Hypothalamus (tissue), 51 donors: Measurements from ENCODE around the gene OSBP2.
A peak's percentile ranks its signal among the peaks of the same experiment; 100 is the strongest.

Experiments used
- DNase-seq, 51 donors: peaks; one replicate each; lab custom pipeline; 2025; lab: John Stamatoyannopoulos, UW

OSBP2 gene

DNA sequence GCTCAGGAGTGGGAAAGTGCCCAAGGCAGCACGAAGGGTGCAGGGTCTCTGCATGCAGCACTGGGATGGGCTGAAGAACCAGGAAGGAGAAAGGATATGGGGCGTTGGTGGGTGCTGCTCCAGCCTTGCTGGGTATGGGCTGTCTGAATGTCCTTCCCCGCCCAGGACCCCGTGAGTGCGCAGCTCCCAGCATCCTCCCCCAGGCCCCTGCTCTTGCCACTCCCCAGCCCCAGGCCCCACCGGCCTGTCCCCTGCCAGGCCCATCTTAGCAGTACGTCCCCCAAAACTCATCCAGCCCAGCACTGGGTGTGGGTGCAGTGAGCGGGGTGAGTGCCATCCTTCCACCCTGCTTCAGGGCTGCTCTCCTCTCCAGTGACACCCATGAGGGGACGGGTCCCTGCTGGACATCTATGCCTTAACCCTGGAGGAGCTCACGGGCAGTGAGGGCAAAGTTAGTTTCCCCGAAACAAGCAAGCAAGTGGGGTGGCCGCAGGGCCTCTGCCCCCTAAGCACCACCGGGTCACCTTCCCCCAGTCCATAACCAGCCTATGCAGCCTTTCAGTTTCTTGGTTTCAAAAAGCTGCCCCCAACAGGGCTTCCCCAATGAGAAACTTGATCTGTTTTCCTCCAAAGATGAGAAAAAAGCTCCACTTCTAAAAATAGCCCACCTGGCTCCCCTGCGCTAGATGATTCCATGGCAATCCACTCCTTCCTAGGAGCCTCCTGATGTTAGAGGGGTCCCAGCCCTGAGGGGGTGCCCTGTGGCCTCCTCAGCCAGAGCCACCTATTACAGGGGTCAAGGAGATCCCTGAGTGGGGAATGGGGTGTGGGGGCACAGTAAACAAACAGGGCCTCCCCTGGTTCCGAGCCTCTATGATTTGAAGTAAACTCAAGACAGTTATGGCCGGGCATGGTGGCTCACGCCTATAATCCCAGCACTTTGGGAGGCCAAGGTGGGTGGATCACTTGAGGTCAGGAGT, 170.1 kb downstream of the OSBP2 start:
- no peak for DNase-seq

DNA sequence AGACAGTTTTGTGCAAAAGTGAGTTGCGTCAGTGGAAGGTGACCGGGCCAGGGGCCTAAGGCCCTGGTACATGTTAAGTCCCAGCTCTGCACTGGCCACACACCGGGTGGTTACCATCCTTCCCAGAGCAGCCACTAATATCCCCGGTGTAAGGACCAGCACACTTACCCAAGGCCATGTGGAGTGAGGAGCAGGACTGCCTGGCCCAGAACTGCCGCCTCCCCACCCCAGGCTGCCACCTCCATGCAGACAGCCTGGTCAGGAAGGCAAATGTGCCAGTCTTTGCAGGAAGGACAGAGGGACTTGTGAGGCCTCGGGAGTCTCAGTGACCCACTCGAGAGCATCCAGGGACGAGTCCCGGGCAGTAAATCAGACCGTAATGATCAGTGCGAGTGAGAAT, 171.0 kb downstream of the OSBP2 start:
- DNase-seq, result no peak

DNA sequence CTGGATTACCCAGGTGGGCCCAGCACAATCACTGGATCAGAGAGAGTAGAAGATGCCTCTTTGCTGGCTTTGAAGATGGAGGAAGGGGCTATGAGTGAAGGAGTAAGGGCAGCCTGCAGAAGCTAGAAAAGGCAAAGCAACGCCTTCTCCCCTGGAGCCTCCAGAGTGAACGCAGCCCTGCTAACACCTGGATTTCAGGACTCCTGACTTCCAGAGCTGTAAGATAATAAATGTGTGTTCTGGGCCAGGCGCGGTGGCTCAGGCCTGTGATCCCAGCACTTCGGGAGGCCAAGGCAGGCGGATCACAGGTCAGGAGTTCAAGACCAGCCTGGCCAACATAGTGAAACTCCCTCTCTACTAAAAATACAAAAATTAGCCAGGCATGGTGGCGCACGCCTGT, 171.5 kb downstream of the OSBP2 start:
- DNase-seq, result no peak

DNA sequence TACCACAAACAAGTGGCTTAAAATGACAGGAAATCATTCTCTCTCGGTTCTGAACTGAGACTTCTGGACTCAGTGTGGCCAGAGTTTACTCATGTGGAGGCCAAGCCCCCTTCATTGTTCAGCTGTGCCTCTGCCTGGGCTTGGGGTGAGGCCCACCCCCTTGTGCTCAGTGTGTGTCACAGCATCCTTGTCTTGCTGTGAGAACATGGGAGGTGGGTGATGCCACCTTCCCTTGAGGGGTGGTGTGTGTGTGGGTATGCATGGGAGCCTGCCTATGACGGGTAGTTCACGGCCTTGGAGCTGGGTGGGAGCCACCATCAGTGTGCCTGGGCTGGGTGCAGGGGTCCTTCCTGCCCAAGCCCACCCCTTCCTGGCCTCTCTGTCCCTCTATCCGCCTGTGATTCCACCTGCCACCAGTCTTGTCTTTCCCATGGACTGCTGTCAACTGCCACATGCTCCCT, 172.2 kb downstream of the OSBP2 start:
- DNase-seq, result no peak

DNA sequence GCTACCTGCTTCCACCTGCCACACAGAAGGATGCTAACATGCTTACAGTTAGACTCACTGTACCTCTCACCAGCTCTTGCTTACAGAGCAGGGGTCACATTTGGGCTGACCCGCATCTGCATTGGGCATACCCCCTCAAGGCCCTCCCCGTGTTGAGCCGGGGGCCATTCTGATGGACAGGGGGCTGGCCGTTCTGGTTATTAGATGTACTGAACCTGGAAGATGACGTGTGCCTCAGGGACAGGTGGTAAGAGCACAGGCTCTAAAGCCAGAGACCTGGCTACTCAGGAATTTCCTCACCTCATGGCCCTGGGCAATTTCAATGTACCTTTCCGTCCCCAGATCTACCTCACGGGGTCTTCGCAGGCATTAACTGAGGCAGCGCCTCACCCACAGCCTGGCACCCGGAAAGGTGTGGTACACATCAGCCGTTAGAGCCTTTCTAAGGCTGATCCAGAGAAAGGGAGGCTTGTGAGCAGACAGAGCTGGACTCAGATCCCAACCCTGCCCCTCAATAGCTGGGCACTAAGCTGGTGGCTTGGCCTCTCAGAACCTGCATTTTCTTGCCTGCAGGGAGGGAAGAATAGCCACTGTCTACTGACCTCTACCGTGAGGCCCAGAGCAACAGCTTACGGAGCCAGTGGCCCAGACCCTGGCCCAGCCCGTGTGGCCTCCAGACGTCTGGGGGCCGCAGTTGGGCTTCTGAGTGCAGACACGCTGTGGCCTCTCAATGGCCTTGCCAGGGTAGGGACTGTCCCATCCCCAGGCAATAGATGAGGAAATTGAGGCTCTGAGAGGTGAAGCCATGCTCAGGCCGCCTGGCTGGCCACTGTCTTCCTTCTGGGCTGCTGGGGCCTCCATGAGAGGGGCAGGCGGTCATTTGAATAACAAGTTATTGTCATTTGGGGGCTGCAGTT, 173.3 kb downstream of the OSBP2 start:
- DNase-seq, result no peak

DNA sequence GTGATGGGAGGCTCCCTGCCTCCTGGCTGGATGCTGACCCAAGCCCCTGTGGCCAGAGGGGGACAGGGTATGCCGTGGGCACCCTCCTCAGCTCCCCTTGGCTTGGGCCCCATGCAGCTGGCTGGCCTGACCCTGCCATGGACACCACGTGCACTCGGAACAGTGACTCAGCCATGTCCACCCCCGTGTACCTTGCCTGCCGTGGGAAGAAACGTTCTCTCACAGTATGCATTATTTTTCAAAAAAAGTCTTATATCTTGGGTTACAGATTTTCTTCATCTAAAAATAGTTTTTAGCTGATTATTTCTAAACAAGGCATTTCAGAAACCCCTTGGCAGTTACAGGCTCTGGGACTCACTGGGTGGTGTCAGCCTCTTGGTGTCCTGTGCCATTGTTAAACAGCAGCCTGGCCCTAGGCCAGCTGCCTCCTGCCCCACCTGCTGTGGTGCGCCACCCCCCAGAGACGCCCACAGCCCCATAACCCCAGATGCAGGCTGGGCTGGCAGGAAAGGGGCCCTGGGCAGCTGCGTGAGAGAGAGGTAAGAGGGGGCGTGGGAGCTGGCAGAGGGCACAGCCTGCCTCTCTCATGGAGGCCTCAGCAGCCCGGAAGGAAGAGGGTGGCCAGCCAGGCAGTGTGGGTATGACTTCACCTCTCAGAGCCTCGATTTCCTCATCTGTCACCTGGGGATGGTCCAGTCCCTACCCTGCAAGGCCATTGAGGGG, 174.2 kb downstream of the OSBP2 start:
- peak in 9 of 51 donors; percentile 12 to 54 (median 28) for DNase-seq

DNA sequence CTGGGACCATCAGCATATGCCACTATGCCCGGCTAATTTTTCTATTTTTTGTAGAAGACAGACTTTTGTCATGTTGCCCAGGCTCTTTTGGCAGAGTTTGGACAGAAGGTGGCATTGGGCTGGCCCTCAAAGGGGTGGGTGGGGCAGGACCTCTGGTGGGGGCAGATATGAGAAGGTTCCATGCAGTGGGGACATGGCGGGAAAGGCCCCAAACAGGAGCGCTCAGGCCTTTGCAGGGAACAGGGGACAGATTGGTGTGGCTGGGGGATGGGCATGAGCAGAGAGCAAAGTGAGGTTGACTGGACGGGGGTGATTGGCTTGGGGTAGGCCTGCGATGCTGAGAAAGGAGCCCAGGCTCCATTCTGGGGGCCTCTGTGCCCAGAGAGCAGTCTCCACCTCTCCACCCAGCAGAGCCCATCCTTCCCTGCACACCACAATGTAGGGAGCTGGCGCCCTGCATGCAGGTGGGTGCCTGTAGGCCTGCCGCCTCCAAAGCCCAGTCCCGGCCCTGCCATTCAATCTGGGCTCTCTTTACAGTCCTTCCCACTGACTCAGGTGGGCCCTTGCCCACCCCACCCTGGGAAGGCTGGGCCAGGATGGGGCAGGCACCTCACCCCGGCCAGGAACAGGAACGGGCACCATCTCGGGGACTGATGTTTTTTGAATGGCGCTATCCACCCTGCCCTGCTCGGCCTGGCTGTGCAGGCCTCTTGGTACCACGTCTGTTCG, 175.2 kb downstream of the OSBP2 start:
- no peak for DNase-seq

DNA sequence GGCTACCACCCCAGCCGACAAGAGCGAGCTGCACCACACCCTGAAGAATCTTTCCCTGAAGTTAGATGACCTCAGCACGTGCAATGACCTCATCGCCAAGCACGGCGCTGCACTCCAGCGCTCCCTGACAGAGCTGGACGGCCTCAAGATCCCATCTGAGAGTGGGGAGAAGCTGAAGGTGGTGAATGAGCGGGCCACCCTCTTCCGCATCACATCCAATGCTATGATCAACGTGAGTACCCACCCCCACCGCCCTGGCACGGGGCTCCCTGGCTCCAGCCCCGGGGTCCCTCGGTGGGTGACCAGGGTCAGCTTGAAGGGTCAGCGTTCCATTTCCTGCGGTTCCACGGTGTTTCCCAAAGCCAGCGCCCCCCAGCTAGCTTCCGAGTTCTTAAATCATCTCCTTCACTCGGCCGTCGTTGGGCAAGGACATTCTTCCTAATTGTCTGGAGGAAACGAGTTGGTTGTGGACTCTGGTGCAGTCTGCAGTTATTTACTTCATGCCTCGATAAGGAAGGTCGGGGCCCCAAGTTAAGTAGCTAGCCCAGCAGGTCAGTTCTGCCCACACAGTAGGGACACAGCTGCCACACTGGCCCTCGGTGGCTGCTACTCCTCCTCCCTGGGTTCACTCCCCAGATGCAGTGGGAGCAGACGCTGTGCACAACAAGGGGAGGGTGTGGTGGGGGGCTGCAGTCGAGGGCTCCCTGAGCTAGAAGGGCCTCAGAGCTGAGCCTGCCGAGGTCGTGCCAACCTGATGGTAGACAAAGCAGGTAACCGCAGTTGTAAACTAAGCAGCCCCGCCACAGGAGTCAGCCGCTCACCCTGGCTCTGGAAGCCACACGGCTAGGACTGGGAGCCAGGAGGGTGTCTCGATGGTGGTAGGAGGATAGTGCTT, 176.0 kb downstream of the OSBP2 start:
- no peak for DNase-seq

DNA sequence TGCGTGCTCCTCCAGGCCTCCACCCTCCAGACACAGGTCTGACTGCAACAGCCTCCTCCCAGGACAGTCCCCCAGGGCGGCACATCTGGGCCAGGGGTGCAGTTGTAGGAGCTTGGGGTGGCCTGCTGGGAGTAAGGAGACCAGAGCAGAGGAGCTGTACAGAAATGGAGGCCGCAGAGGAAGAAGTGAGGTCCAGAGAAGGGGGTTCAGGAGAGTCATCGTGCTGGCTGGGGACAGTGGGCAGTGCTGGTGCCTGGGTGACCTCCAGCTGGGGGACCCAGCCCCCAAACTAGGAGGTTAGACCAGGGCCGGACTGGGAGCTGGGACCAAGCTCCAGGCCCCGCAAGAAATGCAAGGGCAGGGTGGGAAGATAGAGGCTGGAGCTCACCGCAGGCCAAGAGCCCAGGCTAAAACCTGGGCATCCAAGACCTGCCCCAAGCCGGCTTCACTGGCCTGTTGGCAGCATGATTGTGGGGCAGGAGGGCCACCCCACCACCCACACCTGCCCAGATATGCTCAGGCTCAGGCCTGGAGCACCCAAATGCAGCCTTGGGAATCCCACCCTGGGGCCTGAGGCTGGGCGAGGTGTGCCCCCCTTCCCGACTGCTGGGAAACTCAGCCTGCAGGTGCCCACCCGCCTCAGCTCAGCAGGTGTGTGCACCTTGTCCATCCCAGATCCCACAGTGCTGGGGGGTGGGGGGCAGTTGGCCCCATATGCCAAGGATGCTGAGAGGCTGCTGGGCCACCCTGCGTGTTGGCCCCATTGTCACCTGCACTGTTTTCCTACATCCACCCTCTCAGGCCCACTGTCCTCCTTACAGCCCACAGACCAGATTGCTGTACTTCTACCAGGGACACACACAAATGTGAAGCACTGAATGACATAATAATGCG, 177.0 kb downstream of the OSBP2 start:
- no peak for DNase-seq

DNA sequence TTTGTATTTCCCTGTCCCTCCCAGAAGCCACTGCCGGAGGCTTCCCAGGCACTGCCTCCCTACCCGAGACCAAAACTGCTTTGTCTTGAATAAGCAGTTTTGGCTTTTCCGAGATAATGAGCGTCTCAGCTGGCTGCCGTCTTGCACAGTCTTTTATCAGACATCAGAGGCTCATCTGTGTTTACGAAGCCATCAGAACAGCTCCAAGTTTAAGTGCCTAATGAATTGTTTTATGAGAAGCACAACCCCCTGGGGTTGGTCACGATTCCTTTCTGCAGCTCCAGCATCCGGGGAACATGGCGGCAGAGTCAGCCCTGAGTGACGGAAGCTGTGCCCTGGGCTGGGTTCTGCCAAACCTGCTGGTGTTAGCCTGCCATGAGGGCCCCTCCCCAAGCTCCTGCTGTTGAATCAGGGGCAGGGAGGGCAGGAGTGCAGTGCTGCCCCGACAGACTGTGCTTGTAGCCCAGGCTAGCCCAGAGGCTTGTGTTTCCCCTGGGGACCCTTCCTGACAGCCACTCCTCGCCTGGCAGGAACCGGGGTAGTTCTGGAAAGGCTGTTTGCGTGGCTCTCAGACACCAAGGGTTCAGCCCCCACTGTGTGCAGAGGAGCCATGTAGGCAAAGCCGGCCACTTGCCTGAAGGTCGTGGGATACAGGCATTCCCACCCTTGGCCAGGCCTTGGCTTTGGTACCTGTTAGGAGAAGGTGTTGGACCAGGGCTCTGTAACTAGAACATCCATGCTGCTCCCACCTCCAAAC, 177.8 kb downstream of the OSBP2 start:
- peak in 8 of 51 donors; percentile 13 to 59 (median 19) for DNase-seq

DNA sequence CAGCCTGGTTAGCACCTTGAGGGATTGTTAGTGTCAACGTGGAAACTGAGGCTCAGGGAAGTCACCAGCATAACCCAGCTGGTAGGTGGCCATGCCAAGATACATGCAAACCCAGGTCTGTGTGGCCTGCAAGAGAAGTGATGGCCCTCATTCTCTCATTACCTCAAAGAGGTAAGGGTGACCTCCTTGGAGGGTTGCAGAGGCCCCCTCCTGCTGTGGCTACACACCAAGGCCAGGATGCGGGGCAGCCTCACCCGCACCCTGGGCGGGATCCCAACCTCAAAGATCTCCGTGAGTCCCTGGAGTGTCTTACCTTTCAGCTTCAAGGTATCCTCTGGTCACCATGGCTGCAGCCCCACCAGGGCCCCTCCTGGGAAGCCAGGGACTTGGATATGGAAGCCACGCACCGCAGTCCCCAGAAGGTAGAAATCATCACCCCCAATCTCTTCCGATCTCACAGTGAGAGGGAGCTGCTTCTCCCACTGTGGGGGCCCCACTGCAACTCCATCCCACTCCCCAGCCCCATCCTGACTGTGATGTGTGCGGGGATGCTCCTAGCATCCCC, 178.5 kb downstream of the OSBP2 start:
- no peak for DNase-seq

DNA sequence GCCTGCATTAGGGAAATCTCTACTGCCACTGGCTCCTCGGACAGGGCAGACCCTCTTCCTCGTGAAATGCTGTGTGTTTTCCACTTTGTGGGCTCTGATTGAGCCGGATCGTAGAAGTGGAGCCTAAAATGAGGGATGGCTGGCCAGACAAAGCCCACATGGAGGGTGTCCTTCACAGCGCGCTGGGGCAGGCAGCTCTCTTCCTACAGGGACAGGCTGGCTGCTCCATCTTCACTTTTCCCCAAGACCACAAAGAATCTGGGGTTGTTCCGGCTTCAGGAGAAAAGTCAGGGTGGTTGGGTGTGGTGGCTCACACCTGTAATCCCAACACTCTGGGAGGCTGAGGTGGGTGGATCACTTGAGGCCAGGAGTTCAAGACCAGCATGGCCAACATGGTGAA, 179.0 kb downstream of the OSBP2 start:
- no peak for DNase-seq

DNA sequence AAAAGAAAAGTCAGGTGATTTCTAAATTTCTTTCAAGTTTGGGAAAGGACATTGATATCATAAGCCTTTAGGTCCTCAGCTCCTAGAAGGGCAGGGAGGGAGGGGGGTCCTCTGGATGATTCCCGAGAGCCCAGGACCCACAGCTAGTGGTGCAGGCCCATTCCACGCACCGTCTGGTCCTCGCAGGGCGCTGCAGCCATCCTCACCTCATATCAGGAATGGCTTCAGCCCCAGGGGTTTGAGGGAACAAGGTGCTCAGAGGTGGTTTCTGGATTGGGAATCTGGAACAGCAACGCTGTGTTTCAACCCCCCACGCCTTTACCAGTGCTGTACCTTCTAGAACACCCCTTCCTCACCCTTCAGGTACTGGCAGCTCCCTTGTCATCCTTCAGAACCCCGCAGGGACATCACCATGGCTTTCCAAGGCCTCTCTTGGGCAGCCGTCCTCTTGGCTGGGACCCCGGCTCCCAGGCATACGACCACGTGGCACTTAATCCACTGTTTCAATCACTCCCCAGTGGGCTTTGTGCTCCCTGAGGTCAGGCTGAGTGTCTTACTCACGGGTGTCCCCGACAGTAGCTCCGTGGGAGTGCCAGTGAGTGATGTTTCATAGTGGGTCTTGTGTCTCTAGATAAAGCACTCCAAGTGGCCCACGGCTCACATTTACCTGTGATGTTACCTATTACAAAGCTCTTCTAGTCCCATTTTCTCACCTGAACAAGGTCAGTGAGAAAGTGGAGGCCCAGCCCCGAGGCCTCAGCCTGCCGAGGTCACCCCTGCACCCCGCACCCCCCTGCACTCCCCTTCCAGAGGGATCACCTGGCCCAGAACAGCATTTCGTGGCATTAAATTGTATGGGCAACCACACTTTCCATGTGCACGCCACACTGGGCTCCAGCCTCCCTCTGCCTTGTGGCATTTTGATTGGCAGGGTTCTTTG, 180.0 kb downstream of the OSBP2 start:
- peak in 1 of 51 donors; percentile 15 for DNase-seq

DNA sequence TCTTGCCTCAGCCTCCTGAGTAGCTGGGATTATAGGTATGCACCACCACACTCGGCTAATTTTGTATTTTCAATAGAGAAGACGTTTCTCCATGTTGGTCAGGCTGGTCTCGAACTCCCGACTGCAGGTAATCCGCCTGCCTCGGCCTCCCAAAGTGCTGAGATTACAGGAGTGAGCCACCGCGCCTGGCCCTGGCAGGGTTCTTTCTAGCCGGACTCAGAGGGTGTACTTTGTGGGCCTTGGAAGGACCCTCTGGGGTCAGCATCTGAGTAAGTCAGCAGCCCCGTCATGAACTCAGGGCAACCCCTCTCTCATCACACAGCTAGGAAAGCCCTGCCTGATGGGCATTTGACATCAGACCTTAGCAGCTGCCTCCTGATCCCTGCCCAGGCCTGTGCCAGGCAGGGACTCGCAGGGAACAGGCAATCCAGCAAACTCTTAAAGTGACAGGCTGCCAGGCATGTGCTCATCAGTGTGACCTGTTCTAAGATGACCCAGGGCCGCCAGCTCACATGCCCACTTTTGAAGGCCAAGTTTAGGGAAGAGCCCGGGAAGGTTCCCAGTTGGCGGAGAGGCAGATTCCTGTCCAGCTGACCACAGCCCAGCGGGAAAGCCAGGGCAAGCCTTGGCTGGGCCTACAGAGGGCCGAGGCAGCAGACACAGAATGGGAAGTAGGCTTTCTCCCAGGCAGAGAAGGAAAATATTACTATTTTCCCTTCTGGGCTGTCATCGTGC, 181.0 kb downstream of the OSBP2 start:
- peak in 31 of 51 donors; percentile 10 to 72 (median 41) for DNase-seq

DNA sequence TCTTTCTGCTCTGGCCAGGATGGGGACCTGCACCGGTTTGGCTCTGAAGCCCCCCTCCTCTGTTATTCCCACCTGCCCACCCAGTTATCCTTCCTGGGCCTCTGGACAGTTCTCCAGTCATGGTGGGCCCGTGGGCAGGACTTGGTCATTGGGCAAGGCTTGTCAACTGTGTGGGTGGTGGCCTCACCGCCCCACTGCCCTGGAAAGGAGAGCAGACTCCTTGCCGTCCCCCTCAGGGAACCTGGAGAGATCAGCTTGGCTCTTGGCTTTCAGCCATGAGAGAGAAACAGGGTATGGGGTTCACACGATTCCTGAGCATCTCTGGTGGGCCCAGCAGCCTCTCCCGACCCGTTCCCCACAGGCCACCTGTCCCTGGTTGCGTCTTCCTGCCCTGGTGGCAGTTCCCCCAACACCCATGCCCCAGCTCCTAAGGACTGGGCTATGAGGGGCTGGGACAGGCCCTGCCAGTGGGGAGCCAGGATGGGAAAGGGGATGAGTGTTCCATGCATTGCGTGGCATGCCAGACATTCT, 181.6 kb downstream of the OSBP2 start:
- DNase-seq, result no peak
